Fibroblast of mammary gland (primary cell): Measurements from ENCODE around the gene ZC3H12D.
A peak's percentile ranks its signal among the peaks of the same experiment; 100 is the strongest.

Experiments
- DNase-seq: peaks from one replicate; pipeline ENCODE4 v3.0.0-alpha.2; 2010; ENCODE audit warnings: low read depth
- H3K4me3 ChIP-seq: 2 replicates; pipeline ENCODE4 v1.5.1; 2011; ENCODE audit warnings: low read depth, mild to moderate bottlenecking, low read length, moderate library complexity; ENCODE audit not compliant: control insufficient read depth
- TF ChIP-seq, protein P1 (sequence below): conservative IDR thresholded peaks from 2 replicates; pipeline ENCODE4 v1.5.1; 2011; ENCODE audit warnings: low read depth, low read length, inconsistent platforms; ENCODE audit not compliant: control insufficient read depth, insufficient read depth

Gene ZC3H12D

DNA sequence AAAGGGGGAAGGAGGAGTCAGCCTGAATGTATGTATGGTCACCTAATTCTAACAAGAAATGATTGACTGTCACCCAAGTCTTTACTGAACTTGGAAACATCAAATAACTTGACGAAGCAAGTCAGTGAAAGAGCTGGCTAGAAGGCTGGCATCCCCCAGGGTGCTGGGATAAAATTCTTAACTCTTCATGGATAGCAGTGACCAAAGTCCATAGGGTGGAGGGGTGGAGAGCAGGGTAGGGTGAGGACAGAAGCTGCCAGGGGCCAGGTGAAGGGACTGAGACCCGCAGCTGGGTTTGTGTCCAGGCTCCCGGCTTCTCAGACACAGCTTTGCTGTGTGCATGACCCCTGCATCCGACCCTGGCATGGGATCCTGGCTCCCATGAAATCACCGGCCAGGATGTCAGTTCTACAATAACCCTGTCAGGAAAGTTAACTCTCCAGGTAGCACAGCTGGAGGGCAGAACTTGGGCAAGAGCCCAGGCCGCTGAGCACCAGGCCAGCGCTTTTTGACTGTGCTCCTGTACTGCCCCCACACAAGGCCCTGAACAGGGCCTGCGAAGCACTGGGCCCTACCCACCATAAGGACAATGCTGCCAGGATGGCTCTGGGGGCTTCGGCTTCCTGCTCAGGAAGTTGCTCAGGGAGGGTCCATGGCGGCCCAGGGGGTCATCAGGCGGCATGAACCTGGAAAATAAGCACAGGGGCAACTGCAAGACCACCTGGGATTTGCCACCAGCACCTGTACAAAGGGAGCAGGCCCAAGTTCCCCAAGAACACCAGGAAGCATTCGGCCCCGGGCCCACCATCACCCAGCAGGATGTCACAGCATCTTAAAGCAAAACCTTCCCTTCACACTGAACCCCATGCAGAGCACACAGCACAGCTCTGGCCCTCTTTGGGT, 32.5 kb downstream of the ZC3H12D start:
- TF ChIP-seq, protein P1, sequence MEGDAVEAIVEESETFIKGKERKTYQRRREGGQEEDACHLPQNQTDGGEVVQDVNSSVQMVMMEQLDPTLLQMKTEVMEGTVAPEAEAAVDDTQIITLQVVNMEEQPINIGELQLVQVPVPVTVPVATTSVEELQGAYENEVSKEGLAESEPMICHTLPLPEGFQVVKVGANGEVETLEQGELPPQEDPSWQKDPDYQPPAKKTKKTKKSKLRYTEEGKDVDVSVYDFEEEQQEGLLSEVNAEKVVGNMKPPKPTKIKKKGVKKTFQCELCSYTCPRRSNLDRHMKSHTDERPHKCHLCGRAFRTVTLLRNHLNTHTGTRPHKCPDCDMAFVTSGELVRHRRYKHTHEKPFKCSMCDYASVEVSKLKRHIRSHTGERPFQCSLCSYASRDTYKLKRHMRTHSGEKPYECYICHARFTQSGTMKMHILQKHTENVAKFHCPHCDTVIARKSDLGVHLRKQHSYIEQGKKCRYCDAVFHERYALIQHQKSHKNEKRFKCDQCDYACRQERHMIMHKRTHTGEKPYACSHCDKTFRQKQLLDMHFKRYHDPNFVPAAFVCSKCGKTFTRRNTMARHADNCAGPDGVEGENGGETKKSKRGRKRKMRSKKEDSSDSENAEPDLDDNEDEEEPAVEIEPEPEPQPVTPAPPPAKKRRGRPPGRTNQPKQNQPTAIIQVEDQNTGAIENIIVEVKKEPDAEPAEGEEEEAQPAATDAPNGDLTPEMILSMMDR = no peak
- DNase-seq = no peak
- H3K4me3 ChIP-seq = no peak overlapping the region

DNA sequence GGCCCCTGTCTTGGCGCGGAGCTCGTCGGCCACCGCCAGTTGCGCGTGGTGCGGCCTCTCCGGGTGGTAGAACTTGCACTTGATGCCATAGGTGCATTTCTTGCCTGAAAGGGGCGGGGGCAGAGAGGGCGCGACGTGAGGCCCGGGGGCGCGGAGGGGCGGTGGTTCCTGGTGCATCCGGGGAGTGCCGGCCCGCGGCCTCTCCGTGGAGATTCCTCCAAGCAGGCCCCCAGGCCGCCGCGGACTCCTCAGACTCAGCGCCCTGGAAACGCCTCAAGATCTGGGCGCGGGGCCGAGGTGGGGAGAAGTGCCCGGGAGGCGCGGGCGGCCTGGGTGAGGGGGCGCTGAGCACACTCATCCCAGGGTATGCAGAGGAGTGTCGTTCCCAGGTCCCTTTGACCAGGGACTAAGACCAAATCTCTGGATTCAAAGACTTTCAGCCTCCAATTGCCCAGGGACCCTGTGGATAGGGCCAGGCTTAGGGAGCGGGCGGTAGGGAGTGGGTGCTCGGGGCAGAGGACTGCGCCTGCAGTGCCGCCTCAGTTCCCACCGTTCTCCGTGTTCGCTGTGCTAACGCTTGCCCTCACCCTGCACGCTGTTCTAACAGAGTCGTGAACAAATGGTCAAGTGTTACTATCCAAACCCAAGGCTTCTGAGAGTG, 33.3 kb downstream of the ZC3H12D start:
- TF ChIP-seq, protein P1 = no peak
- H3K4me3 ChIP-seq = no peak overlapping the region
- no peak for DNase-seq

DNA sequence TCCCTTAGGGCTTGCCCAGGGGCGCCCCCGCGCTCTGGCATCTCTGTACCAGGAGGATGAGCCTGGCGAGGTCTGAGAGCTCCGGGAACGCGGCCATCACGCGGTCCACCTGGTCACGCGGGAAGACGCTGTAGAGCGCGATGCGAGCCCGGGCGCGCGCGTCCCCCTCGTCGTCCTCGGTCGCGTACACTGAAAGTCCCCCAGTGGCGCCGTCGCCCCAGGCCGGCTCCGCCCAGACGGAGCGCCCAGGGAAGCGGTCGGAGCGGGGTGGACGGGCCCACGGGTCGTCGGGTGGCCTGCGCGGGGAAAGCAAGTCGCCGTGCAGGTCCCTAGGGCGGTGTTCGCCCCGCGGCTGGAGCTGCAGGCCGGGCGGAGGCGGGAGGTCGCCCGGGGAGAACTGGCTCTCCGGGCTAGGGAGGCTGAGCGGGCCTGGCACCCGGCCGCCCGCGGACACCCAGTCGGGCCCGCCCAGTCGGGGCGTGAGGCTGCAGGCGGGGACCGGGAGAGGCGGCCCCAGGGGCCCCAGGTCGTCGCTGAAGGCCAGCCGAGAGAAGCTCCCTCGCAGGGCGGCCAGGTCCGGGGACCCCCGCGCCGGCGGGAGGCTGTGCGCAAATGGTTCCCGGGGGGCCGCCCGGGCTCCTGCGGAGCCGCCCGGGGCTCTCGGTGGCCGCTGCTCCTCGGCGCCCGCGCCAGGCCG, 34.0 kb downstream of the ZC3H12D start:
- peak overlapping the region; percentile 3 for H3K4me3 ChIP-seq
- DNase-seq = no peak
- TF ChIP-seq, protein P1 = no peak

DNA sequence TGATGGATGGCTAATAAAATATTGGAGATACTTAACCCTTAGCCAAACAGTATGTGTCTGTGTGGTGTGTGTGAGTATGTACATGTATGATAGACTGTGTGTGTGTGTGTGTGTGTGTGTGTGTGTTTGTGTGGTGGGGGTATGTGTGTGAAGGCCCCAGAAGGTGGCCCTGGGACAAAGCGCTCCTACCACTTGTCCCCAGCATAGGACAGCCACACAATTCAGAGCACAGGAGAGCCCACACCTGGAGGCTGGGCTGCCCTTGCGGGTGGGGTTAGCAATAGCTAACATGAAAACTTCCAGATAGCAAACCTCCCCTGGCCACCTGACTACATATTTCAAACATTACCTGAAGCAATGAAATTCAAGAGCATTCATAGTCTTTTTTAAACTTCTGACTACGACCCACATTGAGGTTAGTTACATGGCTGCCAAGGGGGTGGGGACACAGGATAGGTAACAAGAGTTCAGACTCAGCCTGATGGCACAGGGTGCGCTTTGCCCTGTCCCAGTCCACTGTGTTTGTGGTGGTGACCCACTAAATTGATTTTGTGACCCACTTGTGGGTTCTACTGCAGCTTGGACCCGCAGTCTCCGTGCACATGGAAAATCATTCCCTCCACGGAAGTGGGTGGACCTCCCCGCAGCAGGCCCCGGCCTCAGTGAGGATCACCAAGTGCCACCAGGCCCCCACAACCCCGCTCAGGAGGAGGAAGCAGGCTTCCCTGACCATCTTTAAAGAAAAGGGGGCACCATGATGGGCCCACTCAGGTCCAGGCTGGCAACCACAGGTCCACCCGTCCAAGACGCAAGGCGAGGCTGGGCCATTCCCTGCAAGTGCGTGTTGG, 34.8 kb downstream of the ZC3H12D start:
- no peak for DNase-seq

DNA sequence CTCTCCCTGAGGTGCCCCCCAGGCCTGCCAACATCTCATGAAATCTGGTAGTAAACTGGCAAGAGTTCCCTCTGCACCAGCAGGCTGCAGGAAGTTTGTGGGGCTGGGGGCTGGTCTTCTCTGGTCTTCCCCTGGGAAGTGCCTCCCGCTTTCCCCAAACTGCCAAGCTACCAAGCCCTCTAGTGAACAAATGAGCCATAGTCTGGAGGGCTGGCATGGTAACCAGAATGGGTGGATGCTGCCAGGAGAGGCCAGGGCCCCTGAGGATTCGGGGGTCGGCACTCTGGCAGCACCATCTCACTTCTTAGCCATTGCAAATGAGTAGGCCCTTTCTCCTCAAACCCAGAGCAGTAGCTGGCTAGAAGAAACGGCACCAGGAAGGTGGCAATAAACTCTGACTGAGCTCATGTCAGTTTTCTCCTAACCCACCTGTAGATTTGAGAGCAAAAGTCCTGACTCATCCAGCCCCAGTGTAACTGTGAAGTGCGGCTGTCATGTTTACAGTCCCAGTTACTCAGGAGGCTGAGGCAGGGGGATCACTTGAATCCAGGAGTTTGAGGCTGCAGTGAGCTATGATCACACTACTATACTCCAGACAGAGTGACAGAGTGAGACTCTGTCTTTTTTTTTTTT, 35.9 kb downstream of the ZC3H12D start:
- TF ChIP-seq, protein P1 = no peak
- DNase-seq = no peak
- no peak overlapping the region for H3K4me3 ChIP-seq

More for the DNA sequence above, 34.8 kb downstream of the ZC3H12D start:
- TF ChIP-seq, protein P1 = no peak
- no peak overlapping the region for H3K4me3 ChIP-seq

DNA sequence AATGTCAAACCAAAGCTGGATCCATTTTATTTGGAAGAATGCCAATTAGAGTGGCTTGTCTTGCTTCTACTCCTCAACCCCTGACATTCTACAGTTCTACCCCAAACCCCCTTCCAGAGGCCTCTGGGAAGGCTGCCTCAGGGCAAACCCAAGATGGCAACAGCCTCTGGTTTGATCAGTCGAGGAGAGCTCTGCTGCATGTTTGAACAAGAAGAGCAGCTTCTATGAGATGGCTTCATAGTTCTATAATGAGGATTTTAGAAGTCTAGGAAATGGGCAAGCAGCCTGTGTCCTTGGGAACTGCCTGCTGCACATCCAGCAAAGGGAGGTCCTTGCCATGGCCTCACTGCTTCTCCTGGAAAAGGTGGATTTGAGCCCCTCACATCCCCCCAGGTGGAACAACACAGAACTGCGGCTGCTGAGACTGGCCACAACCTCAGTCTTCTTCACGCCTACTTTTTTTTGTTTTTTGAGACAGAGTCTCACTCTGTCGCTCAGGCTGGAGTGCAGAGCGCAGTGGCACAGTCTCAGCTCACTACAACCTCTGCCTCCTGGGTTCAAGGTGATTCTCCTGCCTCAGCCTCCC, 37.9 kb downstream of the ZC3H12D start:
- TF ChIP-seq, protein P1 = no peak
- no peak for DNase-seq
- no peak overlapping the region for H3K4me3 ChIP-seq
